Fibroblast of skin of left quadriceps (primary cell): ENCODE data around the gene CCDC117.
A peak's percentile ranks its signal among the peaks of the same experiment; 100 is the strongest.

ENCODE experiments used
- DNase-seq, 2 experiments: peaks; one replicate each; pipeline ENCODE4 v3.0.0-alpha.2; 2013; ENCODE audit warnings: low read depth in 2 of 2

The CCDC117 gene

DNA sequence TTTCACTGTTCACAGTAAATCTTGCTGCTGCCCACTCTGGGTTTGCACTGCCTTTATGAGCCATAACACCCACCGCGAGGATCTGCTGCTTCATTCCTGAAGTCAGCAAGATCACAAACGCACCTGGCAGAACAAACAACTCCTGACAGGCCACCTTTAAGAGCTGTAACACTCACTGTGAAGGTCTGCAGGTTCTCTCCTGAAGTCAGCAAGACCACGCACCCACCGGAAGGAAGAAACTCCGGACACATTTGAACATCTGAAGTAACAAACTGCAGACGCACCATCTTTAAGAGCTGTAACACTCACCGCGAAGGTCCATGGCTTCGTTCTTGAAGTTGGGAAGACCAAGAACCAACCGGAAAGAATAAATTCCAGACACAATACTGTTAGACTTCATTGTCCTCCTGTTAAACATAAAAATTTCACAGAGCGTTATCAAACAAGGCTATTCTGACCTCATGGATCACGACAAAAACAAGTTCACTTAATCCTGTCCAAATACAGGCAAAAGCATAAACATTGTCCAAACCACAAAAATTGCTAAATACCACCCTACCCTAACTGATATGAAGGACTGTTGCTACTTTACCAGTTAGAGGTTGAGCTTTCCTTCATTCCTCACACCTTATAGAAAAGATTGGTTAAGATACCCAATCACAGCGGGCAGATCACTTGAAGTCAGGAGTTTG lies 3.0 kb upstream of the CCDC117 start:
- DNase-seq, result no peak

GRCh38 chr22:28771195-28771791 lies 1.2 kb upstream of the CCDC117 start:
- DNase-seq, result no peak

GRCh38 chr22:28773461-28773867 lies 969 bp downstream of the CCDC117 start:
- peak in 1 of 2 experiments; percentile 10 for DNase-seq

GRCh38 chr22:28774378-28774777 lies 1.9 kb downstream of the CCDC117 start:
- DNase-seq, result no peak

- no peak for DNase-seq
Measured at GRCh38 chr22:28779833-28780232, 7.3 kb downstream of the CCDC117 start.

DNA sequence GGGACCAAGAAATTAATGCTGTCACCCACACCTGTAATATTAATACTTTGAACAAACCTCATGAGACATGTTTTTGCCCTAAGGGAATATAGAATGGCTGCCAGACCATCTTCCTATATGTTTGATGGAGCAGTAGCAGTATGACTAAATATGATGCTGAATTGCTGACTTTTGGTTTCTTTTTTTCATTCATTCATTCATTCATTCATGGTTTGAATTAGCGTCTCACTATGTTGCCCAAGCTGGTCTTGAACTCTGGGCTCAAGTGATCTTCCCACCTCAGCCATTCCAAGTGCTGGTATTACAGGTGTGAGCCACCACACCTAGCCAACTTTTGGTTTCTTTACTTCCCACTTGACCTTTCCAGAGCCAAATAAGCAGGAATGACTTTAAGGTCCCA lies 7.8 kb downstream of the CCDC117 start:
- no peak for DNase-seq

DNA sequence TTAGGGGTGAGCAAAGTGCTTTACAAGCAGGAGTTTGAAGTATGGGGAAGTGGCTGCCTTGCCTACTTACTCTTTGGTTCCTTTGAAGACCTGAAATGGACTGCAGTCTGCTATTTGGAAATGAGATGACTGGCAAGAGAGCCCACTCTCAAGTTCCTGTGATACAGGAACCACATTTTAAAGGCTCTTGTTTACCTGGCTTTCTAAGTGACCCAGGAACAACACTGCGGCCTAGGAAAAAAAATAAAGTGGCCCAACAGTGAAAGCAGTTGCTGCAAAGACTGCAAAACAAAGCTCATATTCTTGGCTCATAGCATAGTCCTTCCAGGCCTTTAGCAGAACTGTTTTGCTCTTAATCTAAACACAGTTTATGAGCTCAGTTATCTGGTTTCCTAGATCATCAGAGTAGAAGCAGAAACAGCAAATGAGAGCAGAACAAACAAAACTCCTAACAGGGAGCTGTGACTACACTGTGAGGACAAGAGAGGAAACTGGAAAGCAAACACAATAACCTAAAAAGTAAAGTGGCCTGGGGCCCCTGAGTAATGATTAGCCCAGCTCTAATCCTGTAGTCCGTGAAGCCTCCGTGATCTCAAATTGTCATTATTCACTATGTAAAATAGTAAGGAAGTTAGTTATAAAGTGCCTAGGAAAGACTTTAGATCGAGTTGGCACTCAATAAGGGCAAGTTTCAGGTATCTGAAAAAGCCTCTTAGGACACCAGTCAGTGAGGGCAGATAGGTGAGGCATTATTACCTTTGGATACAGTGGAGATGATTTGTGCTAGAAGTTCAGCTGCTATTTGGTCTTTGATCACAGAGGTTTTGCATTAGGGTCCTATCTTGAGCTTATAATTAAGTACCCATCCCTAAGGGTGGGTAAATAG lies 11.5 kb downstream of the CCDC117 start:
- no peak for DNase-seq

DNA sequence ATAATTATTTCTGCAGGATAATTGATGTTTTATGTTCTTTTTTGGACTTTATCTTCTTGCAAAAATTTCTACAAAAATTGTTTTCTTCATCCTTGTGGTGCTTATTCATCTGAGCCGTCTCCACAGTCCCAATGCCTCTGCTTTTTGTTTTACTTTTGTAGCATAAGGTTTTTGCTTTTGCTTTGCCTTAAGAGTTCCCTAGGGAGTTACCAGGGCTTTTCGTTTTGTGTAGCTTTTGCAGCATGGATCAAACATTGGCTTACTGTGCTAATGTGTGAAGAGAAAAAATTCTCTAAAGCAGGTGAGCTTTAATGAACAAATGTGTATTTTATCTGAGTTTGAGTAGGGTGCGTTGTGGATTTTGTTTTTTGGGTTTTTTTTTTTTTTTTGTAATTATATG lies 16.1 kb downstream of the CCDC117 start:
- DNase-seq, result no peak

DNA sequence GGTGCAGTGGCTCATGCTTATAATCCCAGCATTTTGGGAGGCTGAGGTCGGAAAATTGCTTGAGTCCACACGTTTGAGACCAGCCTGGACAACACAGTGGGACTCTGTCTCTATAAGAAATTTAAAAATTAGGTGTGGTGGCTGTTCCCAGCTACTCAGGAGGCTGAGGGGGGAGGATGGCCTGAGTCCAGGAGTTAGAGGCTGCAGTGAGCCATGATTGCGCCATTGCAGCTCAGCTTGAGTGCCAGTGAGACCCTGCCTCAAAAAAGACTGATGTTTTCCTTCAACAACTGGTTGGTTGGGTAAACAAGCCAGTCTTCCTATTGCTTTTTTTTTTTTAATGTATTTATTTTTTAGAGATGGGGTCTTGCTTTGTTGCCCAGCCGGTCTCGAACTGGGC lies 18.6 kb downstream of the CCDC117 start:
- DNase-seq, result no peak

- no peak for DNase-seq
Measured at GRCh38 chr22:28791841-28792490, 19.5 kb downstream of the CCDC117 start.

- DNase-seq, result no peak
Measured at GRCh38 chr22:28792491-28793383, 20.2 kb downstream of the CCDC117 start.

DNA sequence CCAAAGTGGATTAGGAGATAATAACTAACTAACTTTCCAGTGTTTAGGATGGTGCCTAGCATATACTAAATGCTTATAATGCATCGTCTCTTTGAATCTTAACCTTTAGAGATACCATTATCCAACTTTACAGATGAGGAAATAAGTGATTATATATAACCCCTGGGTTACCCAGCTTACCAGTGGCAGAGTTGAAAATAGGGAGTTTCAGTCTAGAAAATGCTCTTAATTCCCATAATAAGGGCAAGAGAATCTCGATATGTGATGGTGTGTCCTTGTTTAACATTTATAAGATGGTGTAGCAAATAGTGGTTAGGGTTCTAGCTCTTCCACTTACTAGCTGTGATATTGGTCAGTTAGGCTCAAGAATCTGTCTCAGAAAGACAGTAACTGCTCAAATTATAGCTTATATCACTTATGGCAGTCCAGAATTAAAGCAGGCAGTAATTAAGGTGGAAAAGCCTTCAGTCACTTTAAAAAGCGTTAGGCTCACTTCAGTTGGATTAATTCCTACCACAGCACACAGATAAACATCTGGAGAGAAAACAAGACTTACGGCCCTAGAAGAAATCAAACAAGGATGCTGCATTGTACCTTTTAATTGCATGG lies 21.6 kb downstream of the CCDC117 start:
- DNase-seq, result no peak

DNA sequence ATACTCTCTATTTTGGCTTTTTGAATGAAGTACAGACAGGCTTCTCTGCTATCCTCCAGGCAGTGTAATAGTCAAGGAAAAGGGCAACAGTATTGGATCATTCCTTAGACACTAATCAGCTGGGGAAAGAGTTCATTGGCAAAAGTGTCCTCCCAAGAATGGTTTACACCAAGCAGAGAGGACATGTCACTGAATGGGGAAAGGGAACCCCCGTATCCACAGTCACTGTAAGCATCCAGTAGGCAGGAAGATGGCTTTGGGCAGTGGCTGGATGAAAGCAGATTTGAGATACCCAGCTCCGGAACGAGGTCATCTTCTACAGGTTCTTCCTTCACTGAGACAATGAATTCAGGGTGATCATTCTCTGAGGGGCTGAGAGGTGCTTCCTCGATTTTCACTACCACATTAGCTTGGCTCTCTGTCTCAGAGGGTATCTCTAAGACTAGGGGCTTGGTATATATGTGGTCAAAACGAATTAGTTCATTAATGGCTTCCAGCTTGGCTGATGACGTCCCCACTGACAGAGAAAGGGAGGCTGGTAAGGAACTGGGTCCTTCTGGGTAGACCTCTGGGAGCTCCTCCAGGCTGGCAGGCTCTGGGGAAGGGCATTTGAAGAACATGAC lies 22.7 kb downstream of the CCDC117 start:
- DNase-seq, result no peak

- DNase-seq, result no peak
Measured at GRCh38 chr22:28795932-28796856, 23.7 kb downstream of the CCDC117 start.

DNA sequence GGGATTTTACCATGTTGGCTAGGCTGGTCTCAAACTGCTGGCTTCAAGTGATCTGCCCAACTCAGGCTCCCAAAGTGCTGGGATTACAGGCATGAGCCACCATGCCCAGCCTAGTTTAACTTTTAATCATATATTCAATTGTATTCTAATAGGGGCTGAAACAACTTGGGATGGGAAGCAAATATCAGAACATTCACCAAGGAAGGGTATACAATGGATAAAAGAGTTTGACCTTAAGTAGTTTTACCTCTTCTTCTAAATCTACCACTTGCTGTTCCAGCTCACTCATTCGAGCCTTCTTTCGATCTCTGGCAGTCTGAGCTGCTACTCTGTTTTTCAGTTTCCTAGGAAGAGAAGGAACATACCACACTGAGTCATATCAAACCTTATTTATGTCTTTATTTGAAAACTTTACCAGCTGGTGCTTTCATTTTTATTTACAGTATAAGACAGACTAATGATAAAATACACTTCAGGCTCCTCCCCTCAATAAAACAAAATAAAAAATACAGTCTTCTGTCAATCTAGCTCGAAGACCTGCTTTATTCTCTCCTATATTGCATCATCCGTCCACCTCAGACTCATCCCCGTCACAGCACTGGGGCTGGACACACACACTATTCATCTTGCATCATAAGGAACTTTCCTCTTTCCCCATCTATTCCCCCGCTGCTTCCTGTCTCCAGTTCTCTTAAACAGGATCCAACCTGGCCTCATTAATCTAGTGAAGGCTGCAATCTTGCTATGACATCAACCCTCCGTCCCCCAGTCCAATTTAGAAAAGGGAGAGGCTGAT lies 26.5 kb downstream of the CCDC117 start:
- peak; percentile 88 to 91 for DNase-seq

GRCh38 chr22:28799606-28800307 lies 27.3 kb downstream of the CCDC117 start:
- peak in 1 of 2 experiments; percentile 12 for DNase-seq

GRCh38 chr22:28800308-28801041 lies 28.0 kb downstream of the CCDC117 start, which contains the start of gene XBP1:
Gene XBP1, minus strand, starts transcription at chr22:28800569.
- peak; percentile 89 to 90 for DNase-seq
